AML-193 (cell line): ENCODE data around the gene BMP8B.
"Not testable (repeated sequence)": the region's sequence is repeated elsewhere in the genome, so short reads cannot be mapped to it uniquely, and the experiment has no call there.

Source experiments
- DNase-seq, 2 experiments: peaks; one replicate each; lab custom pipeline; 2025; lab: John Stamatoyannopoulos, UW

The BMP8B gene

DNA sequence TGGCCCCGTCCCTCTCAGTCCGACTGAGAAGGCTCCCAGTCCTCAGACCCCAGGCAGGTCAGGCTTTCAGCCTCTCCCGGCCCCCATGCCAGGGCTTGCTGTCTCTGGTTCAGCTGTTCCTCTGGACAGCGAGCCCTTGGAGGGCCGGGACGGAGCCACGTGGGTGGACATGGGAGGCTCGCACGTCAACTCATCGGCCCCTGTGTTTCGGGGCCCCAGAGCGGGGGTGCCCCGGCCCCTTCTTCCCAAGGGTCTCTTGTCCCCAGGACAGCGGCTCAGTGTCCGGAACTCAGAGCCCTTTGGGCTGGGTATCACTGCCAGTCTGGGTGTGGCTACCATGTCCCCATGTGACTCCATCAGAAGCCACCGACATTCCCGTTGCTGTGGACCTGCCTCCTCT lies 10.8 kb downstream of the BMP8B start:
- DNase-seq, result not testable (repeated sequence)

DNA sequence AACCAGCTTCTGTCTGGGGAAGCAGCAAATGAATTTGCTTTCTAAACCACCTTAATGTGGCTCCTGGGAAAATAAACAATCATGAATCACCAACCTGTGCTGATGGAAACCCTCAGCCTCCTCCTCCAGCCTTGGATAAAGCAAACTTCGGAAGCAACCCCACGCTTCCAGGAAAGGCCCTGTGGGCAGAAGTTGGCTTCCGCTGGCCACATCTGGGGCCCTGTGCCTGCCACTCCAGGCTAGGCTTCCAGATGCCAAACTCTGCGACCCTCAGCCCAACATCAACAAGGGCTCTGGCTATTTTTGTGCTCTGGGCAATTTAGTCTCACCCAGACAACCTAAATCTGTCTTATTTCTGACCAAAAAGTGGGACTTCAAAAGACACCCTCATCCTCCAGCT lies 11.4 kb downstream of the BMP8B start:
- DNase-seq, result no peak

DNA sequence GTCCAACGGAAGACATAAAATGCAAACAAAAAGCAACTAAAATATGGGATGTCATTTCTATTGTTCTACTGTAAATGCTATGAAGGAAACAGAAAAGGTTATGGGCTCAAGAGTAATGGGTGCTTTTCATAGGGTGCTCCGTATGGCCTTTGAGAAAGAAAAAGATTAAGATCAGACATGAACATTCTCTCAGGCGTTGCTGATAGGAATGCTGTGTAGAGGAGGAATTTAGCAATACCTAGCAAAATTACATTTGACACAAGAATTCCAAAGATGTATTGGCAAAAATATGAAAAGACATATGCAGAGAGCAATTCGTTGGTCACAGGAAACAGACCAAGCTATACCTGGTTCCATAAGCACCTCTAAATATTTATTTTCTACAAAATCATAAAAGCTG lies 11.8 kb downstream of the BMP8B start:
- no peak for DNase-seq

DNA sequence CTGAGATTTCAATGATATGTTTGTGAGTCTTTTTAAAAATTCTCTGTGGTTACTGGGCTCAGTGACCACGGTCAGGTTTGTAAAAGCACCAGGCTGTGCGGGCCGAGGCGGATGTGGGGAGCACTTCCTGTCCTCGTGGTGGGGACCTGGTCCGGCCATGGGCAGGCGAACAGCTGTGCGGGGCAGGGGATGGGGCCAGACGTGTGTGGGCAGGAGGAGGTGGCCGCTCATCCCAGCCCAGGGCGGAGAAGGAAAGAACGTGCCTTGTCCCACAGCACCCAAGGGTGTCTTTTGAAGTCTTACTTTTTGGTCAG lies 12.3 kb downstream of the BMP8B start:
- DNase-seq, result no peak

DNA sequence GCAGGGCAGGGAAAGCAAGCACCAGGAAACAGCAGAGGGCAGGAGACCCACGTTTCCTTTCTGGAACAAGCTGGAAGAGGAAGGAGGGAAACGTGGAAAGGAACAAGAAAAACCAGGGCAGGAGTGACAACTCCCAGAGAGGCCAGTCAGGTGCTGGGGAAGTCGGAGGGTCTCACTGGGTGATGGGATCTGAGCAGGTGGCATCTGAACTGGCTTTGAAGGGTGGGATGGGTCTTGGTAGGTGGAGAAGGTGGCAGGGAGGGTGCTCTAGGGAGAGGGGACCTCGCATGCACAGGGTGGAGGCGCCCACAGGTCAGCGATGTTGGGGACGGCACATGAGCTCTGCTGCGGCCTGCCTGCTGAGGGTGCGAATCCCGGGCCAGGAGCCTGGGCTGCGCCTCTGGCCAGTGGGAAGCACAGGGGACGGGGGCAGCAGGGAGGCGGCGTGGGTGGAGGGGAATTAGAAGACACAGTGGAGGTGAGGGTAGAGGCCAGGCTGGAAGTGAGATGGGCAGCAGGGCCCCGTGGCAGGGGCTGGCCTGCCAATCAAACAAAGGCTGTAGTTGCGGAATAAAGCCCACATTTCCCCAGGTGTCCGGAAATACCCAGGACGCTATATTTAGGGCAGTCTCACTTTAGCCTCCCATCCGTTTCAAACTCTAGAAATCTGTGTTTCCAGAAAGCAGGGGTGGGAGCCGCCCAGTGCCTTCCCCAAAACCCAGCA lies 12.8 kb downstream of the BMP8B start:
- DNase-seq, result not testable (repeated sequence)

DNA sequence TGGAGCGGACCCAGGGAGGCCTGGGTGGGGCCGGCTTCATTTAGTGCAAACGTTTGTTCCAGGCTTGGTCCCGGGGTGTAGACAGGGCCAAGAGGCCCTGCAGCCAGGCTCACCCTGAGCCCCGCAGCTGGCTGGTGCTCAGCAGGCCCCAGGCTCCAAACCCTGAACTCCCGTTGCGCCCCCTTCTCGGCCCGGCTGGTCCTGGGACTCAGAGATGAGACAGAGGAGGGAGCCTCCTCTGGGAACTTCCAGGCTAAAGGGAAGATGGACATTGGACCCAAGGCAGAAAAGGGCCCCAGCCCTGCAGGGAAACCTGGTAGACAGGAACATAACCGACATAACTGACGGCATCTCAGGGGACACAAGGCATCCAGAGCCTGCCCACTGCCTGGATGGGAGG lies 13.5 kb downstream of the BMP8B start:
- not testable (repeated sequence) for DNase-seq

DNA sequence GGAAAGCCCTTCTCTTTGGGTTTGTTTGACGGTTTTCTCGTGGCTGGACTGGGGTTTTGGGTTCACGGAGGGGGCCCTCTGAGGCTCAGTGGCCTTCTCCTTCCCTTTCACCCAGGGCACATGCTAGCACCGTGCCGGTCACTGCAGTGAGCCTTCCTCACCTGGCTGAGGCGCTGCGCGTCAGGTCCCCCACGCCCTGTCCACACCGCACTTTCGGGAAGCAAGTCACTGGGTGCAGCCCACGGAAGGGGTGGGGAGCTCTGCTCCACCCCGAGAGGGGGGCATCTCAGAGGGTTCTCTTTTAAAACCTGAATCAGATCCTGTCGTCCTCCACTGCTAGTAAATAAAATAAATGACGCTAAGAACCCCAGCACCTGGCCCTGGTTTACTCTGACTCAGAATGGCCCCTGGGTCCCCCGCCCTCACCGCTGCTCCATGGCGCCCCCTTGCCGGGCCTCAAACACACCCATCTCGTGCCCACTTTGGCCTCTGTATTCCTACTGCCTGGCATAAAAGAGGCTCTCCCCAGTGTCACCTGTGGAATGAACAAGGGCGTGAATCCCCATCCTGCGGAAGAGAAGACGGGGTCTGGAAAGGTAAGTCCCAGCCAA lies 15.2 kb downstream of the BMP8B start:
- DNase-seq, result not testable (repeated sequence)

DNA sequence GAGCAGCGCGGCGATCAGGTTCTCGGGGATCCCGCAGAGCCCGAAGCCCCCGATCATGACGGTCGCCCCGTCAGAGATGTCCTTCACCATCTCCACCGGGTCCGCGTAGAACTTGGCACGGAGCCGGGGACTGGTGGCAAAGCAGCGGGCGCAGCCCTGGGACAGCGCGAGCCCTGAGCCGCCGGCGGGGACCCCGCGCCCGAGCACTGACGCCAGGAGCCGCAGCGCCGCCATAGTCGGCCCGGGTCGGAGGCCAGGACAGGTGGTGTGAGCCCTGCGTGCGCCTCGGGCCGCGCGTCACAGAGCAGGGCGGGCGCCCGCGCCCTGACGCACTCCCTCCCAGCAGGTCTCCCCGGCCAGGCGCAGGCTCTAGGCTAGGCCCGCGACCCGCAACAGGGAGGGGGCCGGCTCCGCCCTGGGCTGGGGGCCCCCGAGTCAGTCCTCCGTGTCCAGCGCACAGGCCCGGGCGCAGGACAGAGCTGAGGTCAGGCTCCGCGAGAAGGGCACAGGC lies 17.6 kb downstream of the BMP8B start, which contains the start of gene OXCT2:
OXCT2 (minus strand) TSS at position 327 of the 511 bp plus-strand sequence; CDS start at position 234, 93 bp downstream.
- DNase-seq, result not testable (repeated sequence)

DNA sequence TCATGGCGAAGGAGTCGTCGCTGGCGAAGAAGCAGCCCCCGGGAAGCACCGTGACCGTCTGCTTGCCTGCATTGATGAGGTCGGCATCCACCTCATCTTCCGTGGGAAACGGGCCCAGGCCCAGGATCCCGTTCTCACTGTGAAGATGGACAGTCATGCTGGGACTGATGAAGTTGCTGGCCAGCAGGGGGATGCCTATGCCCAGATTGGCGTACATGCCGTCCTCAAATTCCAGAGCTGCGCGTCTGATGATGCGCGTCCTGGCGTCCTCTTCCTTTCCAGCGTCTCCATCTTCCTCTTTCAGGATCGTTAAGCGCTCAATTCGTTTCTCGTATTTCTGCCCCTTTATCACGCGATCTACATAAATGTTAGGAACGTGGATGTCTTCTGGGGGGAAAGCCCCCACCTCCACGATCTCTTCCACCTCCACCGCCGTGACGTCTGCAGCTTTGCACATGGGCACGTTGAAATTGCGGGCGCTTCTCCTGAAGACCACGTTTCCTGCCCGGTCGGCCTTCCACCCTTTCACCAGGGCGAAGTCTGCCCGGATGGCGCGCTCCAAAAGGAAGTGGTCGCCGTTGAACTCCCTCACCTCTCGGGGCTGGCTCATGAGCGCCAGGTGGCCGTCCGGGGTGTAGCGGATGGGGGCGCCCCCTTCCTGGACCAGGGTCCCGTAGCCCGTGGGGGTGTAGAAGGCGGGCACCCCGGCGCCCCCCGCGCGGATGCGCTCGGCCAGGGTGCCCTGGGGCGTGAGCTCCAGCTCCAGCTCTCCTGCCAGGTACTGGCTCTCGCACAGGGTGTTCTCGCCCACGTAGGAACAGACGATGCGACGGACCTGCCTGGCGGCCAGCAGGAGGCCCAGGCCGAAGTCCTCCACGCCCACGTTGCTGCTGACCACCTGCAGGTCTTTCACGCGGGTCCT lies 18.3 kb downstream of the BMP8B start:
- not testable (repeated sequence) for DNase-seq

DNA sequence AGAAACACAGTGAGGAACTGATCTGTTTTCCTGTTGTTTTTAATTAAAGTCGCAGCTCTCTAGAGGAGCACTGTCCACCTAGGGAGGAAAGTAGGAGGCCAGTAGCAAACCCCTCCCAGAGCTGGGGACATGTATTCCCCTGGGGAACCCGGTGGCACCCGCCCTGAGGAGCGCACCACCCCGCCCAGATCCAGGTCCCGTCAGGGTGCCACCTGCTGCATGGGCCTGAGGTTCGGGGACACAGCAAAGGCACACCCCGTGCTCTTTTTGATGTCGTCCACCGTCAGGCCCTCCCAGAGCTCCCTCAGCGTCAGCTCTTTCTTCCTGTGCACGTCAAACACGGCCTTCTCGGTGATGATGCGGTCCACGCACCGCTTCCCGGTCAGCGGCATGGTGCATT lies 19.2 kb downstream of the BMP8B start:
- not testable (repeated sequence) for DNase-seq

DNA sequence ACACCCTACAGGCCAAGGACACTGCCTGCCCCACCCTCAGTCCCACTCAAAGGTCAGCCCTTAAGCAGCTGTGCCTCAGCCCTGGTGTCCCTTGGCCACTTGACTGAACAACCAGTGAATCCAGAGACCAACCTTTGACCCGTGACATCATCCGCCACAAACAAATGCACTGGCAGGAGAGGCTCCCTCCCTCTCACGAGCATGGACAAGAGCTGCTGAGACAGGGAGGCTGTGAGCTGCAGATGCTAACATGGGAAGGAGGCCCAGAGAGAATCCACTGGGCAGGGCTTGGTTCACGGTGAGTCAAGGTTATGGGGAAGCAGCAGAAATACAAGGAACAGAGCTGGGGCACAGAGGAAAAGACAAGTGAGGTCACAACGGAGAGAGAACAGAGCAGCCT lies 22.2 kb downstream of the BMP8B start:
- not testable (repeated sequence) for DNase-seq

DNA sequence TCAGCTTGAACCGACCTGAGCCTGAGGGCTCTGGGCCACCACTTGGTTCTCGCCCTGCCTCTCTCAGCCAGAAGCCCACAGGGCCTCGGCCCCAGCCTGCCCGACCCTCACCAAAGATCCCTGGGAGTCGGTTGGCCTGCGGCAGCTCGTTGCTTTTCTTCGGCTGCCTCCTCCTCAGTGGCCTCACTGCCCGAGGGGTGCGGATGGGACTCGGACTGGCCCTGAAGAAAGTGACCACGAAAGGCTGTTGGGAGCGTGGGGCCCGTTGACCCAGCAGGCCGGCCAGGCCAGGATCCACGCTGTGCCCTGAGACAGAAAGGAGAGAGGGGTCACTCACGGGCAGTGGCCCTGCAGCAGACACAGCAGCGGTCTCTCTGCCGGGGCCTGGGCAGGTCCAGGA lies 24.2 kb downstream of the BMP8B start:
- DNase-seq, result not testable (repeated sequence)

DNA sequence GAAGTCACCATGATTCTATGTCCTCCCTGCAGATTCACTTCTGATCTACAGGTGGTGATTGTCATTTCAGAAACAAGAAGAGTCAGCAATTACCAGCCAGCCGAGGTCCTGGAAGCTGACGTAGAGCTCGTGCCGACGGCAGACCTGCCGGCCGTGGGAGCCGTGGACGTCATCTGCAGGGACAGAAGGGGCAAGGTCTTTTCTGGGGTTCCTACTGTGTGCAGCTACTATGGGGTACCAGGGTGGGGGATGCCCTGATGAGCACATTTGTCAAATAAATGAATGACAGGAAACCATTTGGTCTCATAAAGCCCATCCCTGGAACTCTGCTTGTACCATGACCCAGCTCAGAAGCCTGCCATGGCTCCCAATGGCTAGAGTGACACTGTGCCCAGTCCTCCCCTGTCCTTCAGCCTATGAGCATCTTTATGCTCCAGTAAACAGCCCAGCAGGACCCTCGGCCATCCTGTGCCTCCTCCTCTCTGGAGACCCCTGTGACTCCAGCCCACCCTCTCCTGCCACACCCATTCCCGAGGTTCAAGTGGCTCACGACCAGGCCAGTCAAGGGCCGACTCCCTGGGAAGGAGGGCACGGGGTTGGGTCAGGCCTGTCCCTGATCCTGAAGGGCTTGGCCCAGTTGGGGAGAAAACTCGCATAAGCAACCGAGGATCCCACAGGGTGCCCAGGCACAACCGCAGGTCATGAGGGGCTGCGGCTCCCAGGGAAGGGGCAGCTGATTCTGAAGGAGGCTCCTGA lies 24.9 kb downstream of the BMP8B start:
- not testable (repeated sequence) for DNase-seq

DNA sequence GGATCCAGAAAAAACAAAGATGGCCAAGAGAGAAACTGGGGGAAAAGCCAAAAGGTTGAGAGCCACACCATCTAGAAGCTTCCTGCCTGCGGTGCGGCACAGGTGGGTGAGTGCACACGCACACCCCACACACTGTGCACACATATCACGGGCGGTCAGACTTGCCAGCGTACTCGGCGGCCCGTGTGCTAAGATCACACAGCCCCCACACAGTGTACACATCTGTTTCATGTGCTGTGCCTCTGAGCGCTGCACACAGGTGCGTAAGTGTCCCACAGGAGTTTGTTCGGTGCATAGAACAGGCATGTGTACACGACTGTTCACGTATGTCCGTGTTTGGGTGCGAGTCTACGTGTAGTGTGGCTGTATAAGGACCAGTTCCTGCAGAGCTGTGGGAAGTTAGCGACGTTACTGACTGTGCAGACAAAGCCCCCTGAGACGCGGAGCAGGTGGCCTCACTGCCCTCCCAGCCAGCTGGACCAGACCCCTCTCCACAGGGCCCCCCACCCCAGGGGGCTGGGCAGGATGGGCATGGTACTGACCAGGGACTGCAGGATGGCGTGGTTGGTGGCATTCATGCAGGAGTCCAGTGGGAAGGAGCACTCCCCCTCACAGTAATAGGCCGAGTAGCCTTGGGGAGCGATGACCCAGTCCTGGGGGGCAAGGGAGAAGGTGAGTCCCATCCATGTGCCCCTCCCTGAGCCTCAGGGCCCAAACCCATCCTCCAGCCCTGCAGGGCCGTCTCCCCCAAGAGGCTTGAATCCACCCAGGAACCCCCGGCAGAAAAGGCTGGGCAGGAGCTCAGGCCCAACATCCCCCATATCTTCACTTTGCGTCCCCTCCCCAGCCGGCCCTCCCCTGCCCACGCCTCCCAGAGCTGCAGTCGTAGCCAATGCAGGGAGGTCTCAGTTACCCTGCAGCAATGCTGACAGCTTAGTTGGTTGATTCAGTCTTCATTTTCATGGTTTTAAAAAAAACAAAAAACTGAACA lies 25.8 kb downstream of the BMP8B start:
- DNase-seq, result no peak

DNA sequence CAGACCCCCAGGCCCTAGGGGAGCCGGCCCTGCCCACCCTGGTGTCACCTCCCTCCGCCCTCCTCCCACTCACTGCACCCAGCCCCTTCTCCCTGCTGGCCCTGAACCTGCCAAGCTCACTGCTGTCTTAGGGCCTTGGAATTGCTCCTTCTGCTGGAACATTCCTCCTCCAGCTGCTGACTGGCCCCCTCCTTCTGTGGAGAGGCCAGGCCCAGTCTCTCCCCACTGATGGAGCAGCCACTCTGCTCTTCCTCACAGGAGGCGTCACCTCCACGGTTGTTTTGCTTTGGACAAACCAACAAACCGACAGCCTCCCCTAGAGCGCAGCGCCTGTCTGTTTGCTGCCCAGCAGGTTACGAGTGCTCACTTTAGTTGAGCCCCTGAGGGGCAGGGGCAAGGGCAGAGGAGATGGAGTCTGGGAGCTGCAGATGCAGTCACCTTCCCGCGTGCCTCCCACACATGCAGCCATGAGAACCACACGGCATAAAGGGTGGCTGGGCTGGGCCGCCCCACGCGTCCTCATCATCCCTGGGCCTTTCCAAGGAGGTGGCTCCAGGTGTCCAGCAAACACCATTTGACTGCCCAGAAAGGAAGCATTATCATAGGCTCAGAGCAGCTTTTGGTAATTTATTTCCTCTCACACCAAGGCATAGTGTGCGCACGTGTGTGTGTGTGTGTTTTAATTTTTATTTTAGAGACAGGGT lies 27.0 kb downstream of the BMP8B start:
- DNase-seq, result no peak

DNA sequence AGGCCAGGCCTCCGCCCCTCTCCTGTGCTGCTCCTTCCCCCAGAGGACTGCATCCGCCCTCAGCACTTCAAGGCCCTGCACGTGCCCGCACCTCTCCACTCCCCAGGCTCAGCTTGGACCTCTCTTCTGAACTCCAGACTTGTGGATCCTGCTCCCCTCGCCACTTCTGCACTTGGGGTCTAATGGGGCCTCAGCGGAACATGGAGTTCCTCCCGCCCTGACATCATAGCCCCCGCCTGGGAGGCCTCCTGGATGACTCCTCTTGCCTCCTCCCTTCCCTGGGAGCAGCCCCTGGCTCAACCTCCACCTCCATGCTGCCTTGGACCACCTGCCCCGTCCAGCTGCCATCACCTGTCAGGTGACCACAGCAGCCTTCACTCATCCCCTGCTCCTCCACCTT lies 27.6 kb downstream of the BMP8B start:
- DNase-seq, result no peak

DNA sequence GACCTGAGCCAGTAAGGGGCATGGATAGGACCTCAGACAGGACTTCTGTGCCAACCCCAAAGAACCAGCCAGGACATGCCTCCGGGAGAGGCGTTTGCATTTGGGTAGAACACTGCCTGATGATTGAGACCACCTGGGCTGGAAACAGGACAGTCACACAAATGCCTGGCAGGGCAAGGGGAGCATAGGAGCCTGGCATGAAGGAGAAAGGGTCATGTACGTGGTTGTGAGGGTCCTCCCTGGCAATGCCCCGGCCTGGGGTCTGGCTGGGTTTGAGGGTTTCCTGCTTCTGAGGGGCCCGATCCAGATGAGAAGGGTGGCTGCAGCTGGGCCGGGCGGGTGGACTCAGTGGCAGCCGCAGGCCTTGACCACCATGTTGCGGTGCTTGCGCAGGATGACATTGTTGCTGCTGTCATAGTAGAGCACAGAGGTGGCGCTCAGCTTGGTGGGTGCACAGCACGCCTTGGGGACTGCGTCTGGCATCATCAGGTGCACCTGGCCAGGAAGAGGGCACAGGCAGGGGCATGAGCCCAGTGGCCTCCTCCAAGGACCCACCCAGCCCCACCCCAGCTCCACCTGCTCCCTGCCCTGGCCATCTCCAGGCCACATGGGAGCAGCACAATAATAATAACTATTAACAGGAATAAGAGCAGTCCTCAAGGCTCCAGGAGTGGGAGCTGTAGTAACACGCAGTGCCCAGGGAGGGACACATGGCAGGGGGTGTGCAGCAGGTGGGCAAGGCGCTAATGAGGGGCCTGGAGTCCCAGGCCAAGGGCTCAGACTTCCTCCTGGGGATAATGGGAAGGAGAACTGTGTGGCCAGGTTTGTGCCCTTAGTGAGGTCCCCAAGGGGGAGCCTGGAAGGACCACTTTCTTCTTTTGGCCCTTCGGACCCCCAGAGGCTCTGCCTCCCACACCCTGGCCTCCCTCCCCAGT lies 28.3 kb downstream of the BMP8B start:
- DNase-seq, result no peak

DNA sequence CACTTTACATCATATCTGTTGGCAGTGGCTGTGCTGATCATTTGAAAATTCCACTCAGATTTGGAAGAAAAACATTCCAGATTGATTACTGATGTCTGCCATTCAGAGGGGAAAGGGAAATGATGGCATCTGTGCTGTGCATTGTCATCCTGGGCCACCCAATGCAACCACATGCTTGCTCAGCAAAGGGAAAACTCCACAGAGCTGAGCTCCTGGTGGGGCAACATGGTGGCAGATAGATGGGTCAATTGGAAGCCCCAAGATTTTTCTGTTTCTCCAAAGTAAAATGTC lies 29.3 kb downstream of the BMP8B start:
- DNase-seq, result no peak
